Breast epithelium (tissue), 4 donors: ENCODE results near the gene MLXIP. TPM values are rescaled to one million over a fixed set of nuclear protein-coding genes. Genes with fewer than 3 reads are reported as not detected.
A peak's percentile ranks its signal among the peaks of the same experiment; 100 is the strongest.

Experiments
- DNase-seq, 2 donors: peaks; one replicate each; pipeline ENCODE4 v3.0.0-alpha.2; 2019; ENCODE audit warnings: low spot score in 2 of 2
- H3K27ac ChIP-seq, 2 donors: fragments of 200-600 bp; sonication (generic) in 1 of 2; one replicate each; pipeline ENCODE4 v1.5.1; 2016 to 2019; ENCODE audit warnings: mild to moderate bottlenecking in 1 of 2
- H3K27me3 ChIP-seq, 2 donors: fragments of 200-600 bp; sonication (generic) in 1 of 2; one replicate each; pipeline versions ENCODE4 v1.5.1 to v1.6.0; 2017 to 2019; ENCODE audit warnings: control low read depth in 1 of 2, mild to moderate bottlenecking in 1 of 2
- H3K36me3 ChIP-seq: fragments of 200-600 bp; one replicate; pipeline ENCODE4 v1.5.1; 2019
- H3K4me1 ChIP-seq, 2 donors: fragments of 200-600 bp; sonication (generic); one replicate each; pipeline ENCODE4 v1.5.1; 2016 to 2019; ENCODE audit warnings: control low read depth in 1 of 2
- H3K4me3 ChIP-seq, 3 donors: fragments of 200-600 bp; sonication (generic); 1 replicate in 2 of 3; 2 replicates in 1 of 3; pipeline ENCODE4 v1.5.1; 2016 to 2019; ENCODE audit warnings: mild to moderate bottlenecking in 3 of 3, moderate library complexity in 2 of 3
- H3K9me3 ChIP-seq, 2 donors: fragments of 200-600 bp; sonication (generic) in 1 of 2; one replicate each; pipeline ENCODE4 v1.5.1; 2016 to 2019; ENCODE audit warnings: control low read depth in 1 of 2
- POLR2A ChIP-seq: fragments of 450-650 bp; IDR thresholded peaks from one replicate; pipeline ENCODE4 v1.6.1; 2016; ENCODE audit warnings: antibody characterized with exemption, mild to moderate bottlenecking, moderate library complexity
- POLR2AphosphoS5 ChIP-seq, 3 donors: sonication (generic); formaldehyde crosslinking; IDR thresholded peaks; one replicate each; pipeline ENCODE4 v1.6.1; 2017; ENCODE audit warnings: antibody characterized with exemption in 3 of 3
- intact Hi-C: fragments of 100-400 bp; cut with DNase I; formaldehyde crosslinking; loops from one replicate; pipeline ENCODE4 v1.15.1; 2023; ENCODE audit warnings: low total_unique reads
- total RNA-seq, 3 donors: library from RNA; depleted of rRNA; stranded (reverse); fragments of >200 nt; gene quantifications; one replicate each; pipeline ENCODE4 v1.1.0, GENCODE V29; 2016
- TF ChIP-seq, protein P1 (sequence below), 3 donors: fragments of 450-650 bp; IDR thresholded peaks; one replicate each; pipeline ENCODE4 v1.5.1; 2016 to 2017; ENCODE audit warnings: antibody characterized with exemption in 3 of 3, mild to moderate bottlenecking in 3 of 3, moderate library complexity in 3 of 3

The MLXIP gene
- total RNA-seq, 3 donors from 2014 or later = 21.1 to 31.1 (median 28.2) TPM

DNA sequence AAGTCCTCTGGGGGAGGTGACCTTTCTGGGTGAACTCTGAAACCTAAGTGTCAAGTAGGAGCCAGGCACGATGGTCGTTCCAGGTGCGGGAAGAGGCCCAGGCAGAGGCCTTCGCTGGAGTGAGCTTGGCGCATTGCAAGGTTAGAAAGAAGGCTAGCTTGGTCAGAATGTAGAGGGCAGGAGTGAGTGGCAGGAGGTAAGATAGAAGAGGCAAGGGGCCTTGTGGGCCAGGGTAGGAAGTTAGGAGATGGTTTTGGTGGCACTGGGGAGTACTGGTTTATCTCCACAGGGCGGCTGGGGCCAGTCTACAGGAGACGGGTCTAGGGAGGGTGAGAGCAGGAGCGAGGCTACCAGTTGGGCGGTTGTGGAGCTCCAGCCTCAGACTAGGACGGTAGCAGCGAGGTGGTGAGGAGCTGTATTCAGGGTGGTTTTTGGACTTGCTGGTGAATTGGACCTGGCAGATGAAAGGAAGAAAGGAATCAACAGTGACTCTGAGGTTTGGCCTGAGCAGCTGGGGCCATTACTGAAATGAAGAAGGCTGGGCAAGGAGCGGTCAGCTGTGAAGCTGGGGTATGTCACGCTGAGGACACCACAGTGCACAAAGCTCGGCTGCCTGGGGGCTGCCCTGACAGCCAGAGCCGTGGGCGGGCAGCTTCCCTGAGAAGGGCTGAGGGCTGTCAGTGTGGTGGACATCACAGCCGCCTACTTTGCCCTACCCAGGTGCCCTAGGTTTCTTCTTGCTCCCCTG, 9.0 kb downstream of the MLXIP start:
- Histone ChIP-seq H3K27me3 (no peaks in the 10 kb centered on the region), H3K4me1 (peaks cover 4 to 6% of the 10 kb centered on the region in 2 donors), H3K27ac (peak overlapping the region; percentile 41 to 58), H3K4me3 (no peak overlapping the region), H3K9me3 (no peaks in the 10 kb centered on the region), H3K36me3 (no peaks in the 10 kb centered on the region)
- no peak for DNase-seq
- TF ChIP-seq POLR2AphosphoS5 (IDR thresholded peaks at IDR 0.05) (no peak), POLR2A (no peak)
- TF ChIP-seq, protein P1, sequence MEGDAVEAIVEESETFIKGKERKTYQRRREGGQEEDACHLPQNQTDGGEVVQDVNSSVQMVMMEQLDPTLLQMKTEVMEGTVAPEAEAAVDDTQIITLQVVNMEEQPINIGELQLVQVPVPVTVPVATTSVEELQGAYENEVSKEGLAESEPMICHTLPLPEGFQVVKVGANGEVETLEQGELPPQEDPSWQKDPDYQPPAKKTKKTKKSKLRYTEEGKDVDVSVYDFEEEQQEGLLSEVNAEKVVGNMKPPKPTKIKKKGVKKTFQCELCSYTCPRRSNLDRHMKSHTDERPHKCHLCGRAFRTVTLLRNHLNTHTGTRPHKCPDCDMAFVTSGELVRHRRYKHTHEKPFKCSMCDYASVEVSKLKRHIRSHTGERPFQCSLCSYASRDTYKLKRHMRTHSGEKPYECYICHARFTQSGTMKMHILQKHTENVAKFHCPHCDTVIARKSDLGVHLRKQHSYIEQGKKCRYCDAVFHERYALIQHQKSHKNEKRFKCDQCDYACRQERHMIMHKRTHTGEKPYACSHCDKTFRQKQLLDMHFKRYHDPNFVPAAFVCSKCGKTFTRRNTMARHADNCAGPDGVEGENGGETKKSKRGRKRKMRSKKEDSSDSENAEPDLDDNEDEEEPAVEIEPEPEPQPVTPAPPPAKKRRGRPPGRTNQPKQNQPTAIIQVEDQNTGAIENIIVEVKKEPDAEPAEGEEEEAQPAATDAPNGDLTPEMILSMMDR (IDR thresholded peaks at IDR 0.05) = no peak
- intact Hi-C loops = no loop called here

DNA sequence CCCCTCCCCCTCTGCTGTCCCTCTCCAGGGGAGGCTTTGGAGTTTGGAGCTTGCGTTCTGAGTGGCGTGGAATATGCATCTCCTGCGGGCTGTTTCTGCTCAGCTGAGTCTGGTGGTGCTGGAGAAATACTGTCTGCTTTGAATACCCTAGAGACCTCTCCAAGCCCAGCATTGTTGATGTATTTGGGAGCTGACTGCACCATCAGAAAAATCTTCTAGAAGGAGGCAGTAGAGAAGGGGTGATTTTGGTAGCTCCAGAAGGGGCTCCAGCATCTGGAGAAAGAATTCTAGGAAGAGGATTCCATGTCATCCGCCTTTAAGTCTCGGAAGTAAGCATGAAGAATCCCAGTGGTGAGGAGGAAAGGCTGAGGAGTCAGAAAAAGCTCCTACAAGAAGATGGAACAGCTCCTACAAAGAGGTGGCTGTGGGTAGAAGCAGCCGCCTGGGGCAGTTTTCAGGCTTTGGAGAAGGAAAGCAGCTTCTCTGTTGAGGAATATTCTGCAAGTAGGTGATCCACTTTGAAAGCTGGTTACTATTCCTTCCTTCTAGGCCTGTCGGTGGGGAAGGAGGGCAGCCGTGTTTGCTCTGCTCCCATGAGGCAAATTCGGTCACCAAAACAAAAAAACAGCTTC, 9.7 kb downstream of the MLXIP start:
- TF ChIP-seq POLR2A (no peak), POLR2AphosphoS5 (IDR thresholded peaks at IDR 0.05) (no peak)
- Histone ChIP-seq H3K4me3 (no peak overlapping the region), H3K36me3 (no peaks in the 10 kb centered on the region), H3K27me3 (no peaks in the 10 kb centered on the region), H3K27ac (peak overlapping the region; percentile 41 to 58), H3K9me3 (no peaks in the 10 kb centered on the region), H3K4me1 (peaks cover 4 to 6% of the 10 kb centered on the region in 2 donors)
- intact Hi-C loops = no loop called here
- DNase-seq = peak in 1 of 2 donors; percentile 57

DNA sequence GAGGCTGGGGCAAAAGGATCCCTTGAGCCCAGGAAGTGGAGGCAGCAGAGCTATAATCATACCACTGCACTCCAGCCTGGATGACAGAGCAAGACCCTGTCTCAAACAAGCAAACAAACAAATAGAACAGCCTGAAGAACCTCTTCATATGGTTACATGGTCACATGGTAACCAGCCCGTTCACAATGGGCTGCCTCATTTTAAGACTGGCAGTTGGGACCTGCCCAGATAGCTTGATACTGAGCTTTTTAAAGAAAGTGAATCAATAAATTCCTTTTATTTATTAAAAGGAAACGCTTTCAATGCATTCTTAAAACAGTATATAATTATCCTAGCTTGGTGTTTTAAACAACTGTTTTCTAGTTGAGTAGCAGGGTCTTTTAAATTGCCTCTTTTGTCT, 10.5 kb downstream of the MLXIP start:
- peaks cover 4 to 6% of the 10 kb centered on the region in 2 donors for H3K4me1 ChIP-seq
- no peak overlapping the region for H3K27ac ChIP-seq
- intact Hi-C loops = no loop called here

DNA sequence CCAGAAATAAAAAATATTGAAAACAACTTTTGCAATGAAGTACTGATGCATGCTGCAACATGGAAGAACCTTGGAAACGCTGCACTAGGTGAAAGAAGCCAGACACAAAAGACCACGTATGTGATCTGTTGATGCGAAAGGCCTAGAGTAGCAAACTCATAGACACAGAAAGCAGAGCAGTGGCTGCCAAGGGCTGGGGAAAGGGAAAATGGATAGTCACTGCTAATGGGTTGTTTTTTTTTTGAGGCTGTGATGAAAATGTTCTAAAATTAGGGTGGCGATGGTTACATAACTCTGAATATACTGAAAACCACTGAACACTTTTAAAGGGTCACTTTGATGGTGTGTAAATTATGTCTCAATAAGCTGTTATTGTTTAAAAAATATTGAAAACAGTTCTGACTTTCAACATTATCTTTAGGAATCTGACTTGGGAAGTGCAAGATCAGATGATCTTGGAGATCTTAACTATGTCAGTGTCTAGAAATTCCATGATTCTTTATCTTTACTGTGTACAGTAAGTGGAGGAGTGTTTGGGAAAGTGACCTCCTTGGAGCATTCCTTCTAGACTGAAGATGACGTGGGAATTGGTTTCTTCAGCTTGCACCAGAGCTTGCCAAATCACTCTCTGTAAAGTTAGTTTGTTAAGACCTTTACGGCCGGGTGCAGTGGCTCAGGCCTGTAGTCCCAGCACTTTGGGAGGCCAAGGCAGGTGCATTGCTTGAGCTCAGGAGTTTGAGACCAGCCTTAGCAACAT, 12.4 kb downstream of the MLXIP start:
- TF ChIP-seq POLR2A = no peak
- TF ChIP-seq POLR2AphosphoS5 (IDR thresholded peaks at IDR 0.05) = no peak
- TF ChIP-seq, protein P1 (IDR thresholded peaks at IDR 0.05) = no peak
- DNase-seq = no peak
- H3K27me3 ChIP-seq = no peaks in the 10 kb centered on the region
- no peak overlapping the region for H3K4me3 ChIP-seq
- H3K36me3 ChIP-seq = no peaks in the 10 kb centered on the region
- intact Hi-C loops = no loop called here
- no peaks in the 10 kb centered on the region for H3K9me3 ChIP-seq
- peak overlapping the region; percentile 56 to 64 for H3K27ac ChIP-seq
- H3K4me1 ChIP-seq = peaks cover 4 to 6% of the 10 kb centered on the region in 2 donors

More for the DNA sequence above, 10.5 kb downstream of the MLXIP start:
- Histone ChIP-seq H3K36me3 (no peaks in the 10 kb centered on the region), H3K27me3 (no peaks in the 10 kb centered on the region), H3K4me3 (no peak overlapping the region), H3K9me3 (no peaks in the 10 kb centered on the region)
- TF ChIP-seq POLR2A (no peak), POLR2AphosphoS5 (IDR thresholded peaks at IDR 0.05) (no peak)
- TF ChIP-seq, protein P1 (IDR thresholded peaks at IDR 0.05) = no peak
- DNase-seq = no peak

DNA sequence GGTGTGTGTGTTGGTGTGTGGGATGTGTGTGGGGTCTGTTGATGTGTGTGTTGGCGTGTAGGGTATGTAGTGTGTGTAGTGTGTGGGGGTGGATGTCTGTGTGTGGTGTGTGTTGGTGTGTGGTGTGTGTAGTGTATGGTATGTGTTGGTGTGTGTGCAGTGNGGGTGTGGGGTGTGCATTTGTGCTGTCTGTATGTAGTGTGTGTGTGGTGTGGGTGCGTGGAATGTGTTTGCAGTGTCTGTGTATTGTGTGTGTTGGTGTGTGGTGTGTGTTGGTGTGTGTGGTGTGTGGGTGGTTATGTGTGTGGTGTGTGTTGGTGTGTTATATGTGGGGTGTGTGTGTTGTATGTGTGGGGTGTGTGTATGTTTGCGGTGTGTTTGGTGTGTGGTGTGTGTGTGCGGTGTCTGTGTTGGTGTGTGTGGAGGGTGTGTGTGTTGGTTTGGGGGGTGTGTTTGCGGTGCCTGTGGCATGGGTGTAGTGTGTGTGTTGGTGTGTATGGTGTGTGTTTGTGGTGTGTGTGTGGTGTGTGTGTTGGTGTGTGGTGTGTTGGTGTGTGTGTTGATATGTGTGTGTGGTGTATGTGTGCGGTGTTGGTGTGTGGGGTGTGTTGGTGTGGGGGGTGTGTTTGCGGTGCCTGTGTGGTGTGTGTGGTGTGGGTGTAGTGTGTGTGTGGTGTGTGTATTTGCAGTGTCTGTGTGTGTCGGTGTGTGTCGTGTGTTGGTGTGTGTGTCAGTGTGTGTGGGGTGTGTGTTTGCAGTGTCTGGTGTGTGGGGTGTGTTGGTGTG, 14.7 kb downstream of the MLXIP start:
- peaks cover 2 to 16% of the 10 kb centered on the region in 2 donors for H3K4me1 ChIP-seq
- H3K9me3 ChIP-seq = no peaks in the 10 kb centered on the region
- TF ChIP-seq POLR2A = no peak
- H3K27ac ChIP-seq = peak overlapping the region in 1 of 2 donors; percentile 19
- H3K4me3 ChIP-seq = no peak overlapping the region
- intact Hi-C loops = no loop called here
- H3K36me3 ChIP-seq = no peaks in the 10 kb centered on the region
- DNase-seq = no peak
- no peaks in the 10 kb centered on the region for H3K27me3 ChIP-seq
